HG02588 (cell line): ENCODE results near the gene RASA4.
"Not testable (repeated sequence)": the region's sequence is repeated elsewhere in the genome, so short reads cannot be mapped to it uniquely, and the experiment has no call there.

Experiments
- ATAC-seq: cut with Tn5 transposase; IDR thresholded peaks from one replicate; pipeline ENCODE4 v1.9.1; 2021; ENCODE audit warnings: mild to moderate bottlenecking, moderate library complexity; ENCODE audit not compliant: unreplicated experiment

Gene RASA4

DNA sequence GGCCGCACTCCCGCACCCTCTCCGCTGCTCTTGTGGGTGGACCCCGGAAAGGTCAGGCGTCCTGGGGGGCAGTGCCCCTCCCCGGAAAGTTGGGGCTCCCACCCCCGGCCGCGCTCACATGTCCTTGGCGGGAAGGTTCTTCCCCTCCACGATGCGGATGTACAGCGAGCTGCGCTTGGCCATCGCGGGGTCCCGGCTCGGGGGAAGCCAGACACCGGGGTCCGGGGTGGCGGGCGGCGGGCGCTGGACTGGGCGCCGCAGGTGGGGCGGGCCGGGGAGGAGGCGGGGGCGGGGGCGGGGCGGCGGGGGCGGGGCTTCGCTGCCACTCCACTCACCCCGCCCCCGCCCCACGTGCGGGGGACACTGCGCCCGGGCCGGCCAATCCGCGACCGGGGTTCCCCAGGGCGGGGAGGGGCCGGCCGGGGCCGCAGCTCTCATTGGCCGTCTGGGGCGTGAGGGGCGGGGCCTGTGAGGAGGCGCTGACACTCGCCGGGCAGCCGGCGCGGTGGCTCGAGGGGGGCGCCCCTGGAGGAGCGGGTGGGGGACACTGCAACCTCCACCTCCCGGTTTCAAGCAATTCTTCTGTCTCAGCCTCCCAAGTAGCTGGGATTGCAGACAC lies at the start of gene RASA4:
RASA4 (minus strand) TSS at position 250 of the 619 bp plus-strand sequence; CDS start at position 183, 67 bp downstream.
- peak; percentile 74 for ATAC-seq

DNA sequence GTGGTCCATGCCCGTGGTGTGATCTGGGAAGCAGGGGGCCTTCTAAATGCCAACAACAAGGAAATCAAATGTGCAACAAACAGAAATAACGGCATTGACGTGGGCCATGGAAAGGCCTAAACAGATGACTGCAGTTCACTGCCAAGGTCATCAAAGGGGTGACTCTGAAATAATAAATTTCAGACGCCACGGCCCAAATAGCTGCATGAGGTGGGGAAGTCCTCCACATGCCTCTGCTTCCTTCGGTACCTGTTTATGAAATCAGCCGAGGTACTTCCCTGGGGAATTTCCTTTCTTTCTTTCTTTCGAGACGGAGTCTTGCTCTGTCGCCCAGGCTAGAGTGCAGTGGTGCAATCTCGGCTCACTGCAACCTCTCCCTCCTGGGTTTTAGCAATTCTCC lies 48.2 kb upstream of the RASA4 start:
- ATAC-seq, result not testable (repeated sequence)

- ATAC-seq, result not testable (repeated sequence)
Observed at GRCh38 chr7:102649924-102650323, 33.4 kb upstream of the RASA4 start, which contains the start of gene SPDYE2B. TSS of gene SPDYE2B (plus strand) at chr7:102650319. CDS start at chr7:102652349, 2,030 bp downstream.

GRCh38 chr7:102647813-102648212 lies 31.3 kb upstream of the RASA4 start:
- not testable (repeated sequence) for ATAC-seq

DNA sequence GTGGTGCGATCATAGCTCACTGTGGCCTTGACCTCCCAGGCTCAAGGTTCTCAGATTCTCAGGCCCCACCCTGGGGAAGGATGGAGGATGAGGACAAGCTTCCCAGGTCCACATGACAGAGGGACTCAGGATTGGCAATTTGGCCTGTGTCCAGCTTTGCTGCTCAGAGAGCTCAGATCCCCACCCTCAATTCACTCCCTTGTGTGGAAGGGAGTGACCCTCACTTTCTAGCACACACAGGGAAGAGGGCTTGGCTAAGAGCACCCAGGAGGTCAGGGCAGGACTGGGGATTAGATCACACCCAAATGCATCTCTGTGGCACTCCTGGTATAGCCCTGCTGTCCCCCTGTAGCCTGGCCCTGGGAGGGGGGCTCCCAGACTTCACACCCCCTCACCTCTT lies 26.8 kb upstream of the RASA4 start:
- not testable (repeated sequence) for ATAC-seq

GRCh38 chr7:102642691-102643090 lies 26.1 kb upstream of the RASA4 start, which contains the start of gene UPK3BL1:
TSS of gene UPK3BL1 (minus strand) at chr7:102642791. CDS start at chr7:102642741, 50 bp downstream.
- not testable (repeated sequence) for ATAC-seq

GRCh38 chr7:102638848-102639247 lies 22.3 kb upstream of the RASA4 start:
- peak; percentile 3 for ATAC-seq

GRCh38 chr7:102636956-102637355 lies 20.4 kb upstream of the RASA4 start:
- ATAC-seq, result not testable (repeated sequence)

- not testable (repeated sequence) for ATAC-seq
Observed at GRCh38 chr7:102635354-102635753, 18.8 kb upstream of the RASA4 start.

GRCh38 chr7:102634299-102634698 lies 17.7 kb upstream of the RASA4 start:
- not testable (repeated sequence) for ATAC-seq

- not testable (repeated sequence) for ATAC-seq
Observed at GRCh38 chr7:102630622-102631021, 14.1 kb upstream of the RASA4 start.

DNA sequence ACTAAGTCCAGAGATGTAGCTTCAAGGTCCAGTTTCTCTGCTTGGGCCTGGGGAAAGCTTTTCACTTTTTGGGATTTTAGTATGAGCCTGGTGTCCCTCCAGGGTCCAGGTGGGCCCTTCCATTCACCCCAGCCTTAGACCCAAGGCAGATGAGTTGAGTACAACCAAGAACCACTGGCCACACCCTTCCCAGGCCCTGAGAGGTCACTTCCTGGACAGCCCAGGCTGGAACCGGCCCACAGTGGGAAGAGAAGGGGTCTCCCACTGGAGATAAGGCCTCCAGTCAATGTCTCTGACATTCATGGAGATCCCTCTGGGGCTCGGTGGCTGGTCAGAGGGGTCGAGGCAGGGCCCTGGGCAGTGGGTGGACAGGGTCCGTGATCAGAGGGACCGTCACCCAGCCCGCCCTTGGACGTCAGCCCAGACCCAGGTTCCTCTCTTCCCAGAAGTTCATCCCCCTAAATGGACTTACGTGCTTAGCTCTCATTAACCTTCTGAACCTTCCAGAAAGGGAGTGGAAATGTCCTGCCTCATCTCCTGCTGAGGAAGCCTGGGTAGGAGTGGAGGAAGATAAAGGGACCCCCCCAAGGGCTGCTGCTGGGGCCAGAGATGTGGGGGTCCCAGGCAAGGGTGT lies 10.8 kb upstream of the RASA4 start:
- not testable (repeated sequence) for ATAC-seq

- ATAC-seq, result not testable (repeated sequence)
Observed at GRCh38 chr7:102618122-102618521, 1.6 kb upstream of the RASA4 start.

GRCh38 chr7:102615930-102616329 lies 626 bp downstream of the RASA4 start:
- ATAC-seq, result not testable (repeated sequence)

DNA sequence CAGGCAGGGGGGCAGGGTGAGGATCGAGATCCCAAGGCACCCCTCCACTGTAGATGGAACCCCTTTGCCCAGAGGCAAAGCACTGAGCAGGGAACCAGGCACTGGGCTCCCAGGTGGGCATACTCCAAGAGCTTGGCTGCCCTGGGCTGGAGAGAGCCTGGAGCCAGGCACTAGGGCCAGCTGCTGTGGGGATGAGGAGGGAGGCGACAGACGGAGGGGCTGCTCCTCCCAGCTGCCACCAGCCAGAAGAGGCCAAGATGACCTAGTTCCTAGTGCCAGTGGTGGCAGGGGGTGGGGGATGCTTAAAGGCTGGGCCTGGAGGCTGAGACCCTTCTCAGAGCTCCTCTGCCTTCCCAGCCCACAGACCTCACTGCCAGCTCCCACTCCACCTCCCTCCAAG lies 1.7 kb downstream of the RASA4 start:
- ATAC-seq, result not testable (repeated sequence)

DNA sequence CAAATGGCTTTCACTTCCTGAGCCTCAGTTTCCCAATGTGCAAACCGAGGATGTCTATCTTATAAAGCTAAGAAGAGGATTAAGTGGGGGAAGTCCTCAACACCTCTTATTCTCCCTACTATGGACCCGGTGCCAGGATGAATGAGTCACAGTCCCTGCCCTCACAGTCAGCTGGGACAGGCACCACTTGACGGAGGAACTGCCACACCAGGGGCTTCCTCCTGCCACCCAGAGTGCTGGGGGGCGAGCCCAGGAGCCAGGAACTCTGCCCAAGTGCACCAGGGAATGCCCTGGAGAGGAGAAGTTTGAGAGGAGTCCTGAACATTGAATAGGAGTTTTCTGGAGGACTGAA lies 2.2 kb downstream of the RASA4 start:
- peak; percentile 11 for ATAC-seq

- ATAC-seq, result peak; percentile 60
Observed at GRCh38 chr7:102613575-102614345, 2.8 kb downstream of the RASA4 start.

GRCh38 chr7:102611675-102612325 lies 4.8 kb downstream of the RASA4 start:
- not testable (repeated sequence) for ATAC-seq

DNA sequence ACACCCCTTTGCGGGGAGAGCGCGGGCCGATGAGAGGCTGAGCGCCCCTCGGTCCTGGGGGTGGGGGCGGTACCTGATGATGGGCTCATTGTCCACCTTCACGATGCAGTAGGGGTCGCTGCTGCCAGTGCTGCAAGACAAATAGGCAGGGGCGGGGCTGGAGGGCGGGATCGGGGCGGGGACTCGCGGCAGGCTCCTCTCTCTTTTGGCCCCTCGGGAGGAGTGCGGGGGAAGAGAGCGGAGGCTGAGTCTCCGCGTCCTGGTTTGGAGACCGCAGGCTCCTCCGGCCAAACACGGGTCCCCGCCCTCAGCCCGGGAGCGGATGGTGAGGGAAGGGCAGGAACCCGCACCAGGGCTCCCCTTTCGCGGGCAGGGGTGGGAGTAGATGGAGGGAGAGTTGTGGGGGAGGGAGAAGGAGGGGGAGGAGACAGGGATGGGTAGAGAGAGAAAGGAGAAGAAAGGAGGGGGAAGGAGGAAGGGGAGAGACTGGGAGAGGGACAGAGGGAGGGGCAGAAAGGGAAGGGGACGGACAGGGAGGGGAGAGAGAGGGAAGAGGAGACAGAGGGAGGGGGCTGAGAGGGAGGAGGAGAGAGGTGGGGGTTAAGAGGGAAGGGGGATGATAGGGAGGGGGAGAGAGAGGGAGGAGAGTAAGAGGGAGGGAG lies 5.4 kb downstream of the RASA4 start:
- ATAC-seq, result peak; percentile 41

DNA sequence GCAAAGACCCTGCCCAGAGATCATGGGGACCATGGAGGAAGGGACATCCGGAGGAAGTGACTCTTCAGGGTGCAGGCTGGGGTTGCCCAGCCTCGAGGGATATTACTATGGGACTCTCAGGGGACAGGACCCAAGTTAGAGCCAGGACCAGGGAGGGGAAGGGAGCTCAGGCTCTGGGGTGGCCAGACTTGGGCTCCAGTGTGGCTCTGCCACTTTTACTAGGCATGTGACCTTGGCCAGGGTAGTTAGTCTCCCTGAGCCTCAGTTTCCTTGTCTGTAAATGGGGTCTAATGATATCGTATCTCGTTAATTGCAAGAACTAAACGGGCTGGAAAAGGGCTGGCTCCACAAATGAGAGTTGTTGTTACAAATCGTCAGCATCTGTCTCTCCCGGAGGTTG lies 6.1 kb downstream of the RASA4 start:
- not testable (repeated sequence) for ATAC-seq
